GM12878 (cell line): ENCODE measurements around the gene OSBP. TPM values are rescaled to one million over a fixed set of nuclear protein-coding genes. Genes with fewer than 3 reads are reported as not detected.

Source experiments
- CREB1 ChIP-seq: IDR thresholded peaks from 2 replicates; pipeline ENCODE4 v1.6.1; 2012; ENCODE audit warnings: low read depth, mild to moderate bottlenecking, inconsistent platforms
- E2F4 ChIP-seq: IDR thresholded peaks from 2 replicates; pipeline ENCODE4 v1.6.1; 2012; ENCODE audit warnings: low read depth, low read length, improper control_type of control experiment
- EED ChIP-seq: sonication (generic); IDR thresholded peaks from 2 replicates; pipeline ENCODE4 v1.6.1; 2016; ENCODE audit warnings: antibody characterized with exemption, low read depth
- ELK1 ChIP-seq: IDR thresholded peaks from 2 replicates; pipeline ENCODE4 v1.6.1; 2012; ENCODE audit warnings: low read depth, low read length, improper control_type of control experiment
- ETV6 ChIP-seq, 2 experiments: fragments of 450-650 bp in 1 of 2; IDR thresholded peaks in 1 of 2; conservative IDR thresholded peaks in 1 of 2; 2 replicates each; pipeline ENCODE4 v1.6.1; 2014; ENCODE audit warnings: antibody characterized with exemption in 1 of 2, borderline replicate concordance in 1 of 2, low read depth in 1 of 2, mild to moderate bottlenecking in 1 of 2, moderate library complexity in 1 of 2
- FOXK2 ChIP-seq: fragments of 450-650 bp; IDR thresholded peaks from 2 replicates; pipeline ENCODE4 v1.6.1; 2017; ENCODE audit warnings: mild to moderate bottlenecking, moderate library complexity
- HCFC1 ChIP-seq: fragments of 150-350 bp; IDR thresholded peaks from 2 replicates; pipeline ENCODE4 v1.6.1; 2014; ENCODE audit warnings: low read length
- IKZF1 ChIP-seq: fragments of 450-650 bp; conservative IDR thresholded peaks from 2 replicates; pipeline ENCODE4 v1.6.1; 2017; ENCODE audit warnings: antibody characterized with exemption, mild to moderate bottlenecking
- IRF5 ChIP-seq: fragments of 450-650 bp; IDR thresholded peaks from 2 replicates; pipeline ENCODE4 v1.6.1; 2017; ENCODE audit warnings: borderline replicate concordance
- NR2F1 ChIP-seq: fragments of 450-650 bp; conservative IDR thresholded peaks from 2 replicates; pipeline ENCODE4 v1.6.1; 2017; ENCODE audit warnings: mild to moderate bottlenecking
- PKNOX1 ChIP-seq: fragments of 450-650 bp; IDR thresholded peaks from 2 replicates; pipeline ENCODE4 v1.6.1; 2016; ENCODE audit warnings: mild to moderate bottlenecking
- POLR2AphosphoS5 ChIP-seq: IDR thresholded peaks from 2 replicates; pipeline ENCODE4 v1.6.1; 2011; ENCODE audit warnings: mild to moderate bottlenecking, low read length, inconsistent platforms
- POU2F2 ChIP-seq: IDR thresholded peaks from 3 replicates; pipeline ENCODE4 v1.6.1; 2011; ENCODE audit warnings: low read depth, mild to moderate bottlenecking, low read length, borderline replicate concordance
- RAD51 ChIP-seq: fragments of 450-650 bp; IDR thresholded peaks from 2 replicates; pipeline ENCODE4 v1.6.1; 2016; ENCODE audit warnings: moderate library complexity, mild to moderate bottlenecking, inconsistent platforms
- RELA ChIP-seq: fragments of 450-650 bp; IDR thresholded peaks from 2 replicates; pipeline ENCODE4 v1.8.0; 2014; ENCODE audit warnings: borderline replicate concordance; ENCODE audit not compliant: partially characterized antibody
- SKIL ChIP-seq: fragments of 450-650 bp; IDR thresholded peaks from 2 replicates; pipeline ENCODE4 v1.6.1; 2017; ENCODE audit warnings: mild to moderate bottlenecking, low read depth, inconsistent platforms; ENCODE audit not compliant: poor library complexity, severe bottlenecking
- SMC3 ChIP-seq: IDR thresholded peaks from 2 replicates; pipeline ENCODE4 v1.6.1; 2011; ENCODE audit warnings: low read length, improper control_type of control experiment, borderline replicate concordance
- SPI1 ChIP-seq: IDR thresholded peaks from 2 replicates; pipeline ENCODE4 v1.6.1; 2011; ENCODE audit warnings: low read depth, mild to moderate bottlenecking, low read length, moderate library complexity, borderline replicate concordance; ENCODE audit not compliant: insufficient read depth
- SREBF1 ChIP-seq: IDR thresholded peaks from 2 replicates; pipeline ENCODE4 v1.6.1; 2012; ENCODE audit warnings: mild to moderate bottlenecking, low read length
- SREBF2 ChIP-seq: IDR thresholded peaks from 2 replicates; pipeline ENCODE4 v1.6.1; 2012; ENCODE audit warnings: mild to moderate bottlenecking, low read length
- SUZ12 ChIP-seq: fragments of 200-600 bp; sonication (generic); IDR thresholded peaks from one replicate; pipeline ENCODE4 v1.6.1; 2018; ENCODE audit warnings: antibody characterized with exemption, mild to moderate bottlenecking; ENCODE audit not compliant: unreplicated experiment
- TAF1 ChIP-seq: IDR thresholded peaks from 2 replicates; pipeline ENCODE4 v1.6.1; 2011; ENCODE audit warnings: mild to moderate bottlenecking, low read depth, low read length, borderline replicate concordance
- YY1 ChIP-seq: IDR thresholded peaks from 2 replicates; pipeline ENCODE4 v1.6.1; 2011; ENCODE audit warnings: low read depth, mild to moderate bottlenecking, low read length
- ZNF384 ChIP-seq: IDR thresholded peaks from 2 replicates; pipeline ENCODE4 v1.6.1; 2012; ENCODE audit warnings: low read depth, mild to moderate bottlenecking, low read length, improper control_type of control experiment, borderline replicate concordance
- ZNF622 ChIP-seq: fragments of 450-650 bp; IDR thresholded peaks from 2 replicates; pipeline ENCODE4 v1.6.1; 2017; ENCODE audit warnings: mild to moderate bottlenecking, inconsistent platforms
- ZSCAN29 ChIP-seq: fragments of 450-650 bp; IDR thresholded peaks from 2 replicates; pipeline ENCODE4 v1.6.1; 2017; ENCODE audit warnings: mild to moderate bottlenecking, moderate library complexity
- polyA plus RNA-seq, 11 experiments: library from polyadenylated mRNA; depleted of rRNA in 4 of 11; unstranded in 6 of 11; stranded (reverse) in 5 of 11; fragments of >200 nt; fragmentation: Nextera tagmentation in 4 of 11; fragmentation: Illumina TruSeq in 1 of 11; extraction: Ambion mirVana in 4 of 11; extraction: Trizol in 1 of 11; gene quantifications; 1 replicate in 1 of 11; 2 replicates in 10 of 11; pipeline versions ENCODE4 v1.2.1 to v1.2.3, GENCODE V29; 2011 to 2016; ENCODE audit warnings: inconsistent platforms in 2 of 11, missing spikeins in 2 of 11, low read depth in 1 of 11
- total RNA-seq, 4 experiments: library from RNA; depleted of rRNA in 3 of 4; stranded (reverse); fragments of >200 nt in 3 of 4; fragmentation: Illumina TruSeq in 1 of 4; extraction: Trizol in 1 of 4; gene quantifications; 2 replicates each; pipeline versions ENCODE4 v1.2.1 to v1.2.3, GENCODE V29; 2013 to 2021

The OSBP gene
- total and polyA plus RNA-seq, 10 of the 15 experiments (the other 5 are each of a cell fraction or from before 2014, with no cell fraction given), result 5.9 to 41.2 (median 21.7) TPM

- TF ChIP-seq YY1 (no peak; the same call in 1 of the 2 replicates), ETV6 (conservative IDR thresholded peaks at IDR 0.05 in 1 of 2, IDR thresholded peaks at IDR 0.05 in 1 of 2; ENCODE audit: borderline replicate concordance in 1 of 2, low read depth in 1 of 2) (peak in 1 of 2 experiments; percentile 28; a peak in 1 of 4 replicates), ELK1 (no peak), RAD51 (no peak), SPI1 (no peak), ZNF384 (no peak), PKNOX1 (peak; percentile 4; the same call in 1 of the 2 replicates), ZNF622 (no peak), SREBF1 (no peak), HCFC1 (peak; percentile 37), TAF1 (no peak), IRF5 (no peak), EED (peak; percentile 11; the same call in 1 of the 2 replicates), E2F4 (peak; percentile 63; the same call in 1 of the 2 replicates), POU2F2 (peak; percentile 53; the same call in 1 of the 3 replicates), IKZF1 (peak; percentile 88), SKIL (peak; percentile 83), SMC3 (peak; percentile 21; the same call in 1 of the 2 replicates), ZSCAN29 (peak; percentile 97), RELA (peak; percentile 92), CREB1 (peak; percentile 67), SREBF2 (peak; percentile 83), SUZ12 (no peak), NR2F1 (no peak), FOXK2 (peak; percentile 60), POLR2AphosphoS5 (no peak; the same call in 1 of the 2 replicates)
Observed at GRCh38 chr11:59550368-59550841, 65.2 kb downstream of the OSBP start (continued).
